GM21723 (cell line): Measurements from ENCODE around the gene PTGIS.

ENCODE experiments used
- ATAC-seq: cut with Tn5 transposase; IDR thresholded peaks from one replicate; pipeline ENCODE4 v1.9.1; 2021; ENCODE audit warnings: mild to moderate bottlenecking, moderate library complexity; ENCODE audit not compliant: unreplicated experiment

The PTGIS gene

DNA sequence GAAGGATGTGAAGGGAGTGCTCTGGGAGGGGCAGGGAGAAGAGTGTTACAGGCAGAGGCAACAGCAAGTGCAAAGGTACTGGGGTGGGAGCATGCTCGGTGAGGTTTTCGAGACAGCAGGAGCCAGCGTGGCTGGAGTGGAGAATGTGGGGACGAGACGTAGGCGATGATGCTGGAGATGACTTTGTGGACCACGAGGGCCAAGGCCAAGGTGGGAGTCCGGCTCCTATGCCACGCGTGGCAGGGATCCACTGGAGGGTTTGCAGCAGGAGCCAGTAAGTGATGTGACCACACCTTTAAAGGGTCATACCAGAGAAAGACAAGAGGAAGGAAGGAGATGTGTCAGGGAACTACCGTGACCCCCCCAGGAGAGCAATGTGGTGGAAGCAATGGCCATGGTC is 7.3 kb downstream of the PTGIS start:
- ATAC-seq, result no peak

DNA sequence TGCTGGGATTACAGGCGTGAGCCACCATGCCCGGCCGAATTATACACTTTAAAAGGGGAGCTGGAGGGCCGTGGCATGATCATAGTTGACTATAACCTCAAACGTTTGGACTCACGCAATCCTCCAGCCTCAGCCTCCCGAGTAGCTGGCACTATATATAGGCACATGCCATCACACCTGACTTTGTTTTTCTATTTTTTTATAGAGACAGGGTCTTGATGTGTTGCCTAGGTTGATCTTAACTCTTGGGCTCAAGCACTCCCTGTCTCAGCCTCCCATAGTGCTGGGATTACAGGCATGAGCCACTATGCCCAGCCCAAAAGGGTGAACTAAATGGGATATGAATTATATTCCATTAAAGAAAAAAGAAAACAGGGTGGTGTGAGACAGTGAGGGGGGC is 7.8 kb downstream of the PTGIS start:
- ATAC-seq, result no peak

DNA sequence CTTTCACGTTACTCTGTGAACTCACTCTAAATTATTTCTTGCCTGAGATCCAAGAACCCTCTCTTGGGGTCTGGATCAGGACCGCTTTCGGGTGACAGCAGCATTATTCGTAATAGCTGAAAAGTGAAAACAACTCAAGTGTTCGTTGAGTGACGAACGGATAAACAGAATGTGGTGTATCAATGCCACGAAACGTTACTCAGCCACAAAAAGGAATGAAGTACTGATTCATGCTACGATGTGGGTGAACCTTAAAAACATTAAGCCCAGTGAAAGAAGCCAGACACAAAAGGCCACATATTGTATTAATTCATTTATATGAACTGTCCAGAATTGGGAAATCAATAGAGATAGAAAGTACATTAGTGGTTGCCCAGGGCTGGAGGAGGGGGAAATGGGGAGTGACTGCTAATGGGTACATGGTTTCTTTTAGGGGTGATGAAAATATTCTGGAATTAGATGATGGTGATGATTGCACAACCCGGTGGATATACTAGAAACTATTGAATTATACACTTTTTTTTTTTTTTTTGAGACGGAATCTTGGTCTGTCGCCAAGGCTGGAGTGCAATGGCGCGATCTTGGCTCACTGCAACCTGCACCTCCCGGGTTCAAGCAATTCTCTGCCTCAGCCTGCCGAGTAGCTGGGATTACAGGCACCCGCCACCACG is 8.4 kb downstream of the PTGIS start:
- ATAC-seq, result no peak

DNA sequence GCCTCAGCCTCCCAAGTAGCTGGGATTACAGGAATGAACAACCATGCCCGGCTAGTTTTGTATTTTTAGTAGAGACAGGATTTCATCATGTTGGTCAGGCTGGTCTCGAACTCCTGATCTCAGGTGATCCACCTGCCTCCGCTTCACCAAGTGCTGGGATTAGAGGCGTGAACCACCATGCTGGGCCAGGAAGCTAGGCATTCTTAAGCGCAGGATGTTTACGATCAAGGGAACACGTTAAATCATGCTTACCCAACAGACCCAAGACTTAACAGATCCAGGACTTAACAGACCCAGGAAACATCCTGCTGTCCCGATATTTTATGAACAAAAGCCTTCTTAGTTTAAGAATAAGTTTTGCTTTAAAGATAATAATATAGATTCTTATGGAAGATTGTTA is 9.1 kb downstream of the PTGIS start:
- ATAC-seq, result no peak

DNA sequence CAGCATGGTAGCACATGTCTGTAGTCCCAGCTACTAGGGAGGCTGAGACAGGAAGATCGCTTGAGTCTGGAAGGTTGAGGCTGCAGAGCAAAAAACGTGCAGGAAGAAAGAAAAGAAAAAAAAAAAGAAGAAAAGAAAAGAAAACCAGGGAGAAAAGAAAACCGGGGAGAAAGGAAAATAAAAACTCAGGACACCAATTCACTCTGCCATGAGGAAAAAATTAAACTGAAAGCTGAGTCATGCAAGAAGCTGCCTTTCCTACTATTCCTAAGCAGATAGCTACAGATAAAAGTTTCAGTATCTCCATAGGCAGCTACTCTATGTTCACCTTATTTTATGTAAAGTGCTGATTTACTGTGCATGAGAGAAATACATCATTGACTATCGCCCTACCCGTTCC is 10.5 kb downstream of the PTGIS start:
- no peak for ATAC-seq

DNA sequence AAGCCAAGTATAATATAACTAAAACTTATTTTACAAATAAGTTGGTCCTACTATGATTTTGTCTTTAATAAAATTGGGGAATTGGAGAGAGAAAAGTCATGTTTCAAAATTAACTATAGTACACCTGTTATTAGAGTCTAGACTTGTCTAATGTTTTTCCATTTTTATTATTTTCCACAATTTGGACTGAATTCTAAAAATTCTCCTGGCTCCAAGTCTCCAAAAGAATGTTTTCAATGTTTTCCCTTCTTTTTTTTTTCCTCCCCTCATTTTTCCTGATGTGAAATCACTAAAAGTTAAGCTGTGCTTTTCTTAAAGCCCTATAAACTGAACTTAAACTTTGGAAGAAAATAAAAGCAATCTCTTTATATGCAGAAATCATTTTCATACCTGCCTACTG is 11.3 kb downstream of the PTGIS start:
- ATAC-seq, result no peak

GRCh38 chr20:49549801-49550551 is 18.0 kb downstream of the PTGIS start:
- ATAC-seq, result no peak

GRCh38 chr20:49548371-49548947 is 19.5 kb downstream of the PTGIS start:
- no peak for ATAC-seq

- ATAC-seq, result no peak
Observed at GRCh38 chr20:49545572-49545971, 22.4 kb downstream of the PTGIS start.

DNA sequence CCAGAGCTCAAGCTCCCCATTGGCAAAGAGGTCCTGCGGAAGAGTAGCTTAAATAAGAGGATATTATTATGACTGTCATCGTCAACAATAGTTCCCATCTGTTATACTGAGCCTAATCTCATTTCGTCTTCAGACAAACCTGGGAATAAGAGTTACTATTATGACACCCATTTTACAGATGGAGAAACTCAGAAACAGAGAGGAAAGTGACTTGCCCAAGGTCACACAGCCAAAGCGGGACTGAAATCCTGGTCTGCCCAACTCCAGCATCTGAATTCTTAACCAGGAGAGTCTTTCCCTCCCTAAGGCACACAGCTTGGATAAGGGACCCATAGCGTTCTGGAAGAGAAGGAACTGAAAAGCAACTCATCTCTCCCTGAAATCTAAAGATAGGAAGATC is 23.4 kb downstream of the PTGIS start:
- no peak for ATAC-seq

- ATAC-seq, result no peak
Observed at GRCh38 chr20:49543858-49544437, 24.0 kb downstream of the PTGIS start.

GRCh38 chr20:49543071-49543857 is 24.7 kb downstream of the PTGIS start:
- no peak for ATAC-seq

DNA sequence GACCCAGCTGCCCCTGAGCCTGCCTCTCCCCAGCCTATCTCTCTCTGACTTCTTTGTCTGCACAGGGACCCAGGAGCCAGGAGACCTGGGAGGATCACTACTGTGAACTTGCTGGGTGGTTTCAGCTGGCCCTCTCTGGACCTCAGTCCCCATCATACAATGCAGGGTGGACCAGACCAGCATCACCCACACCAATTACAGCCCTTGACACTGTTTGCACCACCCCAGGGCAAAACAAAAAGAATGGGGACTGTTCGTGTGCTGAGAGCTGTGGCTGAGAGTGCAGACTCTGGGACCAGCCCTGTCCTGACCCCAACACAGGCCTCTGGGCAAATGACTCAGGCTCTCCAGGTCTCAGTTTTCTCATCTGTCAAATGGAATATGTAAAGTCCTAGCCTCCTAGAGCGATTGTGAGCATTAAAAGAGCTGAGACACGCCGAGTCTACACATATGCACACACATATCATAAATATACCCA is 25.4 kb downstream of the PTGIS start:
- no peak for ATAC-seq

DNA sequence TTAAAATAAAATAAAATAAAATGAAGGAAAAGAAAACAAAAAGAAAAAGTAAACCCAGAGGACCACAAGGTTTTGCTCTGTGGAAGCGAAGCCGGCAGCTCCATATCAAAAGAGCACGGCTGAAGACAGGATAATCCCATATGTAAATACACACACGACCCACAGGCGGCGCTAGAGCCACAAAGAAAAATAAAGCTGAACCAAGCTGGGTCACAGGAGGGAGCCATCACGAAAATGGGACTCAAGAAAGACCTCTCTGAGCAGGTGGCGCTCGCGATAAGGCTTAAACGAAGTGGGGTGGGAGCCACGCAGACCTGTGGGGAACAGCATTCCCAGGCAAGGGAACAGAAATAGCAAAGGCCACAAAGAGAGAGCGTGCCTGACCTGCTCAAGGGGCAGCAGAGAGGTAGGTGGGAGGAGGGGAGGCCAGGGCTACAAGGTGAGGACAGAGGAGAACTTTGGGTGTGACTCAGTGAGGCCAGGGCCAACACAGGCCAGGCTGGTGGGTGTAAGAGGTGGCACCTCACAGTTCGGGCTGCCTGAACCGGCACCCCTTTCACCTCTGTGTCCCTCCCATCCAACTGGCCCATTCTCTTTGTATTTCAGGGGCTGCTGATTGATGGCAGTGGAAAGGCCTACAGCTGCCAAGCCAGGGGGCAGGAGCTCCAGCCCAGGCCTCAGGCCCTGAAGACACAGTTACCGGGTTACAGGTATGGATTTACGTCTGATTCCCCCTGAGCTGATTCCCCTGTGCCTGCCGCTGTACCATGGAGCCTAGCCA is 26.0 kb downstream of the PTGIS start:
- no peak for ATAC-seq

GRCh38 chr20:49540687-49541435 is 27.1 kb downstream of the PTGIS start:
- no peak for ATAC-seq

- ATAC-seq, result no peak
Observed at GRCh38 chr20:49540232-49540620, 27.7 kb downstream of the PTGIS start.

DNA sequence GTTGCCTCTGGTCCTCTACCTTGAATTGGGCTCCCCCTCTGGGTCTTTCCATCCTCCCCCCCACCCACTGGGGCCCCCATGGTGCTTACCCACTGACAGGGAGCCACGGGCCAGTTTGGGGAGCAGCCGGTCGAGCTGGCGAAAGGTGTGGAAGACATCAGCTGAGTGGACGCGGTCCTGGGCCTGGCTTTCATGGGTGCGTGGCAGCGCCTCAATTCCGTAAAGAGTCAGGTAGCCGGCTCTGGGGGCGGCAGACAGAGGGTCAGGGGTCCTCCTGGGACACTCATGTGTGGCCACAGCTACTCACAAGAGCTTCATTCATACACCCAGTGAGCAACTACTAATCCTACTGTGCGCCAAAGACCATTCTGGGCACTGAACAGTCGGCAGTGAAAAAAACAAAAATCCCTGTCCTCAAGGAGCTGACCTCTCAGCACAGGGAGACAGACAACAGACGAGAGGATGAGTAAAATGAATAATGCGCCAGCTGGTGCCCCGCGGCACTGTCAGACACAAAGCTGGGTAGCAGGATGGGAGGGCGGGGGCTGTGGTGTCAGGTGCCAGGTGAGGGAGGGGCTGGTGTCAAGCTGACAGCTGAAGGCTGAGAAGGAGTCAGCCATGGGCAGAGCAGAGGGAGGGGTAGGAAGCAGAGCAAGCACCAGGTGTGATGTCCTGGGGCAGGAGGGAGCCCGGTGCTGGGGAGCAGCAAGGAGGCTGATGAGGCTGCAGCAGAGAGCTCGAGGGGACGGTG is 28.3 kb downstream of the PTGIS start:
- ATAC-seq, result no peak

GRCh38 chr20:49538950-49539349 is 29.0 kb downstream of the PTGIS start:
- no peak for ATAC-seq

GRCh38 chr20:49534255-49534712 is 33.7 kb downstream of the PTGIS start:
- peak; percentile 61 for ATAC-seq
